Measurements from ENCODE around the gene ZNF613. TPM values are rescaled to one million over a fixed set of nuclear protein-coding genes. Genes with fewer than 3 reads are reported as not detected.
"Not testable (repeated sequence)": the region's sequence is repeated elsewhere in the genome, so short reads cannot be mapped to it uniquely, and the experiment has no call there.

ZNF613 gene
- total and polyA plus RNA-seq, 2 donors (not counting 1 experiment from before 2014, with no cell fraction given) = 3.0 to 7.0 TPM

GRCh38 chr19:51959791-51960190, 32.5 kb downstream of the ZNF613 start:
- H3K4me3 Mint-ChIP-seq = no peak overlapping the region

GRCh38 chr19:51960621-51961233, 33.5 kb downstream of the ZNF613 start:
- H3K9ac ChIP-seq (ENCODE audit: low read length); H3K27me3 Mint-ChIP-seq; H3K4me3 Mint-ChIP-seq; POLR2A ChIA-PET; H3K27ac Mint-ChIP-seq; H3K4me1 Mint-ChIP-seq; H3K4me1 ChIP-seq (ENCODE audit: control insufficient read depth in 2 of 2, insufficient read depth in 2 of 2, low read length in 2 of 2); H3K27ac ChIP-seq (ENCODE audit: low read length in 2 of 2); H3K4me2 ChIP-seq (replicated peaks; ENCODE audit: low read depth, low read length, poor library complexity, severe bottlenecking); H2AFZ ChIP-seq (ENCODE audit: insufficient read depth, low read depth, low read length, poor library complexity, severe bottlenecking); ATAC-seq (ENCODE audit: low read depth); H3K27me3 ChIP-seq (replicated peaks in 1 of 4; ENCODE audit: control extremely low read depth in 1 of 4, control insufficient read depth in 3 of 4, insufficient read depth in 4 of 4, low read length in 3 of 4); intact Hi-C loops (cut with micrococcal nuclease); H3K4me3 ChIP-seq (ENCODE audit: control extremely low read depth in 1 of 5, extremely low read depth in 1 of 5, insufficient read depth in 1 of 5, low read depth in 2 of 5, low read length in 4 of 5); CTCF ChIA-PET; DNase-seq; H4K20me1 ChIP-seq (ENCODE audit: control insufficient read depth, insufficient read depth, low read length, poor library complexity, severe bottlenecking); H3K79me2 ChIP-seq (ENCODE audit: control insufficient read depth, insufficient read depth, low read length): not testable (repeated sequence)
- H3K9me3 Mint-ChIP-seq (ENCODE audit: insufficient read depth) = peaks cover 53% of the 10 kb centered on the region
- peaks cover 21 to 72% (median 55%) of the 10 kb centered on the region in 3 donors for H3K9me3 ChIP-seq (ENCODE audit: control extremely low read depth in 1 of 3, control insufficient read depth in 2 of 3, insufficient read depth in 1 of 3, low read length in 2 of 3)
- H3K36me3 ChIP-seq (replicated peaks in 1 of 2; ENCODE audit: control extremely low read depth in 1 of 2, control insufficient read depth in 1 of 2, extremely low read depth in 1 of 2, insufficient read depth in 2 of 2, low read length in 1 of 2) = peaks cover 15 to 20% of the 10 kb centered on the region in 2 experiments
- WGBS (ENCODE audit: insufficient coverage) = 51% methylated on average over 5 of the region's 7 CpGs

More at GRCh38 chr19:51959791-51960190, 32.5 kb downstream of the ZNF613 start:
- TF ChIP-seq CTCF (IDR thresholded peaks at IDR 0.05) (no peak), EZH2 (IDR thresholded peaks at IDR 0.05; ENCODE audit: borderline replicate concordance, insufficient read depth, low read depth, low read length, poor library complexity, severe bottlenecking) (no peak)
- peaks cover 5 to 10% of the 10 kb centered on the region in 2 experiments for H3K36me3 ChIP-seq (replicated peaks in 1 of 2; ENCODE audit: control extremely low read depth in 1 of 2, control insufficient read depth in 1 of 2, extremely low read depth in 1 of 2, insufficient read depth in 2 of 2, low read length in 1 of 2)
- H3K9me3 Mint-ChIP-seq (ENCODE audit: insufficient read depth) = peaks cover 49% of the 10 kb centered on the region
- H3K27me3 ChIP-seq (replicated peaks in 1 of 4; ENCODE audit: control extremely low read depth in 1 of 4, control insufficient read depth in 3 of 4, insufficient read depth in 4 of 4, low read length in 3 of 4) = no peaks in the 10 kb centered on the region
- H3K9ac ChIP-seq (ENCODE audit: low read length) = no peak overlapping the region
- no peaks in the 10 kb centered on the region for H3K4me1 Mint-ChIP-seq
- no peak overlapping the region for H3K4me2 ChIP-seq (replicated peaks; ENCODE audit: low read depth, low read length, poor library complexity, severe bottlenecking)
- peaks cover 13 to 68% (median 52%) of the 10 kb centered on the region in 3 donors for H3K9me3 ChIP-seq (ENCODE audit: control extremely low read depth in 1 of 3, control insufficient read depth in 2 of 3, insufficient read depth in 1 of 3, low read length in 2 of 3)
- intact Hi-C loops (cut with micrococcal nuclease) = no loop called here
- H3K27me3 Mint-ChIP-seq = no peaks in the 10 kb centered on the region
- no peaks in the 10 kb centered on the region for H3K79me2 ChIP-seq (ENCODE audit: control insufficient read depth, insufficient read depth, low read length)
- no peak overlapping the region for H2AFZ ChIP-seq (ENCODE audit: insufficient read depth, low read depth, low read length, poor library complexity, severe bottlenecking)
- H3K27ac Mint-ChIP-seq = no peak overlapping the region
- ChIA-PET CTCF (no interaction called here), POLR2A (interaction anchor here (0.8 kb wide), 1 partner anchor 168 kb away, joined by 4 read pairs; no protein-coding TSS in a partner anchor)
- H3K27ac ChIP-seq (ENCODE audit: low read length in 2 of 2) = no peak overlapping the region
- ATAC-seq (ENCODE audit: low read depth) (no peak), DNase-seq (no peak)
- H4K20me1 ChIP-seq (ENCODE audit: control insufficient read depth, insufficient read depth, low read length, poor library complexity, severe bottlenecking) = no peaks in the 10 kb centered on the region
- no peak overlapping the region for H3K4me3 ChIP-seq (ENCODE audit: control extremely low read depth in 1 of 5, extremely low read depth in 1 of 5, insufficient read depth in 1 of 5, low read depth in 2 of 5, low read length in 4 of 5)
- no CpG with 5 or more reads among the region's 4 CpGs for WGBS (ENCODE audit: insufficient coverage)
- no peaks in the 10 kb centered on the region for H3K4me1 ChIP-seq (ENCODE audit: control insufficient read depth in 2 of 2, insufficient read depth in 2 of 2, low read length in 2 of 2)

Measured in B cell (primary cell).